HCT116 (cell line): ENCODE measurements around the gene ZBTB39. TPM values are rescaled to one million over a fixed set of nuclear protein-coding genes. Genes with fewer than 3 reads are reported as not detected.
"Not testable (repeated sequence)": the region's sequence is repeated elsewhere in the genome, so short reads cannot be mapped to it uniquely, and the experiment has no call there.

Experiments used
- ATAC-seq: fragments of 200-7000 bp; cut with Tn5 transposase; 2 replicates; pipeline ENCODE4 v1.9.1; 2020; ENCODE audit warnings: mild to moderate bottlenecking, moderate library complexity
- BruUV-seq: library from RNA; stranded (reverse); fragments of 400-500 nt; replicated peaks from 2 replicates; lab custom pipeline; 2021; lab: Mats Ljungman, UMichigan
- CTCF ChIA-PET: fragments of 300-600 bp; sonication (Branson Sonifier 250); formaldehyde crosslinking; loops from one replicate; lab custom pipeline; 2021; ENCODE audit warnings: antibody characterized with exemption; lab: Charles Lee
- POLR2A ChIA-PET: fragments of 300-600, 350-600 bp; sonication (Branson Sonifier 250); formaldehyde crosslinking; loops from one replicate; lab custom pipeline; 2021; ENCODE audit warnings: antibody characterized with exemption; lab: Charles Lee
- RAD21 ChIA-PET, 2 experiments: fragments of 300-600 bp; sonication (Branson Sonifier 250); formaldehyde crosslinking; loops; one replicate each; lab custom pipeline; 2023; ENCODE audit warnings: low total read pairs in 2 of 2; ENCODE audit not compliant: uncharacterized antibody in 2 of 2, unreplicated experiment in 2 of 2, low non-redundant PET in 1 of 2; lab: Charles Lee
- DNase-seq: peaks from one replicate; pipeline ENCODE4 v3.0.0-alpha.2; 2010; ENCODE audit warnings: low read depth, low spot score
- H2AFZ ChIP-seq: fragments of 200-600 bp; shearing (Covaris generic), sonication (generic); 2 replicates; pipeline ENCODE4 v1.6.1; 2017; ENCODE audit warnings: low read depth, mixed run types, mixed read lengths, antibody characterized with exemption, low read length; ENCODE audit not compliant: poor library complexity, severe bottlenecking
- H3K27ac ChIP-seq: 2 replicates; pipeline ENCODE4 v1.5.1; 2012; ENCODE audit warnings: low read depth, low read length
- H3K27me3 ChIP-seq: fragments of 200-600 bp; sonication (generic); 2 replicates; pipeline ENCODE4 v1.6.1; 2016; ENCODE audit warnings: mixed run types, low read length, mixed read lengths; ENCODE audit not compliant: insufficient read depth
- H3K36me3 ChIP-seq, 2 experiments: fragments of 200-500 bp in 1 of 2; fragments of 200-600 bp in 1 of 2; sonication (Bioruptor generic) in 1 of 2; sonication (generic) in 1 of 2; 2 replicates each; pipeline versions ENCODE4 v1.5.1 to v1.6.1; 2014 to 2016; ENCODE audit warnings: low read length in 2 of 2, inconsistent platforms in 1 of 2, mixed read lengths in 1 of 2, mixed run types in 1 of 2; ENCODE audit not compliant: insufficient read depth in 2 of 2, control insufficient read depth in 1 of 2
- H3K4me1 ChIP-seq, 2 experiments: fragments of 200-600 bp in 1 of 2; sonication (generic) in 1 of 2; 2 replicates each; pipeline versions ENCODE4 v1.5.1 to v1.6.1; 2012 to 2017; ENCODE audit warnings: low read length in 2 of 2, inconsistent platforms in 1 of 2, mild to moderate bottlenecking in 1 of 2, mixed read lengths in 1 of 2, mixed run types in 1 of 2, moderate library complexity in 1 of 2; ENCODE audit not compliant: insufficient read depth in 2 of 2, control insufficient read depth in 1 of 2
- H3K4me2 ChIP-seq: fragments of 200-600 bp; sonication (generic); 2 replicates; pipeline ENCODE4 v1.6.1; 2017; ENCODE audit warnings: mixed run types, low read length, mixed read lengths
- H3K4me3 ChIP-seq, 2 experiments: fragments of 200-600 bp in 1 of 2; sonication (generic) in 1 of 2; replicated peaks in 1 of 2; 2 replicates each; pipeline ENCODE4 v1.5.1; 2011 to 2016; ENCODE audit warnings: low read length in 2 of 2, control low read depth in 1 of 2, low read depth in 1 of 2, mild to moderate bottlenecking in 1 of 2, mixed read lengths in 1 of 2, mixed run types in 1 of 2
- H3K79me2 ChIP-seq: fragments of 200-600 bp; sonication (generic); 2 replicates; pipeline ENCODE4 v1.6.1; 2017; ENCODE audit warnings: mild to moderate bottlenecking, mixed run types, low read length, moderate library complexity, mixed read lengths; ENCODE audit not compliant: insufficient read depth
- H3K9ac ChIP-seq: fragments of 200-600 bp; sonication (generic); 2 replicates; pipeline ENCODE4 v1.6.1; 2016; ENCODE audit warnings: low read length, mixed read lengths
- H3K9me2 ChIP-seq: fragments of 200-600 bp; sonication (generic), shearing (Covaris generic); 2 replicates; pipeline ENCODE4 v1.6.1; 2017; ENCODE audit warnings: mixed run types, mild to moderate bottlenecking, moderate library complexity; ENCODE audit not compliant: insufficient read depth
- H3K9me3 ChIP-seq, 2 experiments: fragments of 200-500 bp in 1 of 2; fragments of 200-600 bp in 1 of 2; sonication (Bioruptor generic) in 1 of 2; sonication (generic) in 1 of 2; 2 replicates each; pipeline ENCODE4 v1.6.1; 2014 to 2017; ENCODE audit warnings: low read length in 2 of 2, mixed read lengths in 2 of 2, inconsistent platforms in 1 of 2, low read depth in 1 of 2, mild to moderate bottlenecking in 1 of 2, mixed run types in 1 of 2, moderate library complexity in 1 of 2; ENCODE audit not compliant: control insufficient read depth in 1 of 2, insufficient read depth in 1 of 2
- H4K20me1 ChIP-seq: fragments of 200-600 bp; sonication (generic), shearing (Covaris generic); 2 replicates; pipeline ENCODE4 v1.6.1; 2017; ENCODE audit warnings: mixed run types, mild to moderate bottlenecking, moderate library complexity; ENCODE audit not compliant: insufficient read depth
- ATF3 ChIP-seq: IDR thresholded peaks from 2 replicates; pipeline ENCODE4 v1.6.1; 2012
- CBX3 ChIP-seq: IDR thresholded peaks from 2 replicates; pipeline ENCODE4 v1.6.1; 2012; ENCODE audit warnings: low read depth
- CEBPB ChIP-seq: IDR thresholded peaks from 2 replicates; pipeline ENCODE4 v1.6.1; 2012; ENCODE audit warnings: low read depth
- ELF1 ChIP-seq: IDR thresholded peaks from 2 replicates; pipeline ENCODE4 v1.6.1; 2012; ENCODE audit warnings: low read depth, borderline replicate concordance
- EZH2phosphoT487 ChIP-seq: fragments of 200-600 bp; IDR thresholded peaks from 2 replicates; pipeline ENCODE4 v1.6.1; 2018; ENCODE audit warnings: antibody characterized with exemption, borderline replicate concordance
- JUND ChIP-seq: IDR thresholded peaks from 2 replicates; pipeline ENCODE4 v1.6.1; 2012
- POLR2A ChIP-seq: IDR thresholded peaks from 2 replicates; pipeline ENCODE4 v1.7.0; 2011; ENCODE audit warnings: borderline replicate concordance; ENCODE audit not compliant: insufficient read depth, insufficient read length; ENCODE audit errors: extremely low read depth
- POLR2AphosphoS5 ChIP-seq: IDR thresholded peaks from 2 replicates; pipeline ENCODE4 v1.6.1; 2011; ENCODE audit warnings: mild to moderate bottlenecking, low read depth, low read length, moderate library complexity
- RAD21 ChIP-seq: IDR thresholded peaks from 2 replicates; pipeline ENCODE4 v1.6.1; 2012; ENCODE audit warnings: low read depth, mild to moderate bottlenecking
- TCF7L2 ChIP-seq: IDR thresholded peaks from 2 replicates; pipeline ENCODE4 v1.7.0; 2011; ENCODE audit warnings: borderline replicate concordance, inconsistent platforms; ENCODE audit not compliant: insufficient read depth, insufficient read length; ENCODE audit errors: extremely low read depth
- YY1 ChIP-seq: IDR thresholded peaks from 2 replicates; pipeline ENCODE4 v1.6.1; 2011; ENCODE audit warnings: low read length, low read depth, moderate library complexity, mild to moderate bottlenecking; ENCODE audit not compliant: insufficient replicate concordance; ENCODE audit errors: extremely low read depth
- ZFX ChIP-seq: fragments of 450-650 bp; IDR thresholded peaks from 2 replicates; pipeline ENCODE4 v1.6.1; 2017
- intact Hi-C: fragments of 100-400 bp; cut with micrococcal nuclease; formaldehyde crosslinking; loops from 2 replicates; pipeline ENCODE4 v1.10.0; 2022
- total RNA-seq: library from RNA; stranded (reverse); gene quantifications from one replicate; pipeline ENCODE4 v1.2.1, GENCODE V29; 2021; ENCODE audit not compliant: unreplicated experiment

The ZBTB39 gene
- total RNA-seq, 1 experiment from 2014 or later = 12.3 TPM

- TF ChIP-seq CEBPB (no peak), ATF3 (no peak), TCF7L2 (no peak), EZH2phosphoT487 (no peak), ZFX (no peak), POLR2AphosphoS5 (no peak), RAD21 (no peak), POLR2A (no peak), ELF1 (no peak), JUND (no peak), CBX3 (no peak), YY1 (no peak)
- TF ChIP-seq, all 23 proteins: peak for 0
These were observed 18.9 kb upstream of the ZBTB39 start (continued) for GRCh38 chr12:57025196-57025595.

GRCh38 chr12:57022324-57022723 lies 16.0 kb upstream of the ZBTB39 start:
- H4K20me1 ChIP-seq, H2AFZ ChIP-seq, H3K9me2 ChIP-seq, intact Hi-C loops, ATAC-seq, H3K9me3 ChIP-seq, H3K9ac ChIP-seq, H3K4me1 ChIP-seq, H3K79me2 ChIP-seq, RAD21 ChIA-PET, H3K27ac ChIP-seq, H3K36me3 ChIP-seq, H3K4me3 ChIP-seq, DNase-seq, H3K4me2 ChIP-seq, H3K27me3 ChIP-seq, CTCF ChIA-PET, BruUV-seq, POLR2A ChIA-PET: not testable (repeated sequence)
